ENCODE data around the gene SPRTN. TPM values are rescaled to one million over a fixed set of nuclear protein-coding genes. Genes with fewer than 3 reads are reported as not detected.

Gene SPRTN
- total and polyA plus RNA-seq, 2 experiments from 2014 or later = 10.7 to 15.2 TPM

GRCh38 chr1:231385416-231385748 lies 47.3 kb downstream of the SPRTN start:
- Histone ChIP-seq H3K4me3 (no peak overlapping the region), H3K4me1 (ENCODE audit: low read depth) (peaks cover 11% of the 10 kb centered on the region), H3K36me3 (no peaks in the 10 kb centered on the region), H3K9me3 (ENCODE audit: low read depth) (no peaks in the 10 kb centered on the region), H3K27ac (no peak overlapping the region), H3K27me3 (no peaks in the 10 kb centered on the region)
- TF ChIP-seq CTCF (IDR thresholded peaks at IDR 0.05; ENCODE audit: low read depth, low read length) = no peak
- no peak for DNase-seq (ENCODE audit: low read depth in 1 of 2, low spot score in 1 of 2)

- TF ChIP-seq CTCF (IDR thresholded peaks at IDR 0.05; ENCODE audit: low read depth, low read length) = no peak
These were observed 48.4 kb downstream of the SPRTN start for GRCh38 chr1:231386466-231386865.

DNA sequence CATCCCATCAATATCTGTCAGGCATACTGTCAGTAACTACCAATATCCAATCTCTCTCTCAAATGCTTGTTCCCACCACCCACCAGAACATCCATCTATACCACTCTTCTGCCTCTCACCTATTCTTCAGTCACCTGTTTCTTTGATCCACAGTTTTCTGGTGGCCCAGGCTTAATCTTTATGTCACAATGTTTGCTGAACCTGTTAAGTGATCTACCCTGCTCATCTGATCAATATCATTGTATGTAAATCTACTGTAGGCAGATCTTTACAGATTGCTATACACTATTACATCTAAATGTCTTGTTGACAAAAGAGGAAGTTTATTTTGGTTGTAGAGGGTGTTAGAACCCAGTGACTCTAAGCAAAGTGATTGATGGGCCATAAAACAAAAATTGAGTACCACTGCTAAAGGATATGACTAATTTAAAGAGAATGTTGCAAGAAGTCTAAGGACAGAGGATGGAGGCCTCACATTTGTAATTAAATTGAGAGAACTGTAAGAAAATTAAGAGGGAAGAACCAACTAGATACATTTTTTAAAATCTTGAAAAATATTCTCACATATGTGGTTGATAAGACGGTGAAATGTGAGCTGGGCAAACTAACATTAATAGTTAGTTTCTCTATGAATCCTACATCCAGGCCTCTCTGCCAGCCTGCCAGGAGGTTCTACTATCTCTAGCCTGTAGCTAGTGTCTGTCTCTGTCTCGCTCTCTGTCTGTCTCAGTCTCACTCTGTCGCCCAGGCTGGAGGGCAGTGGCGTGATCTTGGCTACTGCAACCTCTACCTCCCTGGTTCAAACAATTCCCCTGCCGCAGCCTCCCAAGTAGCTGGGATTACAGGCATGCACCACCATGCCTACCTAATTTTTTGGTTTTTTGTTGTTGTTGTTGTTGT lies 49.9 kb downstream of the SPRTN start:
- no peak for DNase-seq (ENCODE audit: low read depth in 1 of 2, low spot score in 1 of 2)
- H3K4me3 ChIP-seq = no peak overlapping the region
- TF ChIP-seq CTCF (IDR thresholded peaks at IDR 0.05; ENCODE audit: low read depth, low read length) = no peak

More at GRCh38 chr1:231386466-231386865, 48.4 kb downstream of the SPRTN start:
- Histone ChIP-seq H3K4me1 (ENCODE audit: low read depth) (peaks cover 11% of the 10 kb centered on the region), H3K36me3 (no peaks in the 10 kb centered on the region), H3K27me3 (no peaks in the 10 kb centered on the region), H3K4me3 (no peak overlapping the region), H3K27ac (no peak overlapping the region), H3K9me3 (ENCODE audit: low read depth) (no peaks in the 10 kb centered on the region)
- DNase-seq (ENCODE audit: low read depth in 1 of 2, low spot score in 1 of 2) = no peak

GRCh38 chr1:231390071-231390470 lies 52.0 kb downstream of the SPRTN start:
- peak in 1 of 2 donors; percentile 35 for DNase-seq (ENCODE audit: low read depth in 1 of 2, low spot score in 1 of 2)
- Histone ChIP-seq H3K4me1 (ENCODE audit: low read depth) (peaks cover 24% of the 10 kb centered on the region), H3K27me3 (no peaks in the 10 kb centered on the region), H3K27ac (no peak overlapping the region), H3K4me3 (no peak overlapping the region), H3K36me3 (no peaks in the 10 kb centered on the region), H3K9me3 (ENCODE audit: low read depth) (no peaks in the 10 kb centered on the region)
- no peak for TF ChIP-seq CTCF (IDR thresholded peaks at IDR 0.05; ENCODE audit: low read depth, low read length)

More for the DNA sequence above, 49.9 kb downstream of the SPRTN start:
- peaks cover 6% of the 10 kb centered on the region for H3K4me1 ChIP-seq (ENCODE audit: low read depth)
- H3K9me3 ChIP-seq (ENCODE audit: low read depth) = no peaks in the 10 kb centered on the region
- H3K27me3 ChIP-seq = no peaks in the 10 kb centered on the region
- H3K36me3 ChIP-seq = no peaks in the 10 kb centered on the region
- no peak overlapping the region for H3K27ac ChIP-seq

DNA sequence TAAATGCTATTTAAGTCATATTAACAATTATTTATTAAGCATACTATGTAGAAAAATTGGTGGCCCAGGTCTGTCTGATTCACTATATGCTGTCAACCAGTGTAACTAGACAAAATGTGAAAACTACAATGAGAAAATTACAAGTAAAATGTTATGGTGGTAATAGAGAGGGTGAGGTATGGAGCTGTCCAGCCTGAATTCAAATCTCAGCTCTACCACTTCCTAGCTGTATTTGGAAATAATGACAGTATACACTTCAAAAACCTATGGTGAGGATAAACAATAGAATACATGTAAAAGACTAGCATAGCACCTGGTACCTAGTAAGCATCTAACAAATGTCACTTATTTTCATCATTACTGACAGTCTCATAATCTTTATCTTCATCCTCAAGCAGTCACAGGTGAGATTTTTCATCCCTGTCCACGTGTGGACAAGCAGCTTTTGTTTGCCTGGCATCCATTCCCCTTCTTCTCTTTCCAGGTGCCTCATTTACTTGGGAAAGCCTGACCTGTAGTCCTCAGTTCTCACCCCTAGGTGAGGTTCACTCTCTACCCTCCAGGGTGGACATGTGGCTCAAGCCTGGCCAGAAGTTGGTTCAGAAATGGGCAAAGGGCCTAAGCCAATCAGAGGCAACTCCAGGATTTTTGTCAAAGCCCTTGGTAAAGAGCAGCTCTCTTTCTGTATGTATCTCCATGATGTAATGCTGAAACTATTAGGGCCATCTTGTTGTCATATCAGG lies 54.5 kb downstream of the SPRTN start:
- Histone ChIP-seq H3K27me3 (no peaks in the 10 kb centered on the region), H3K36me3 (no peaks in the 10 kb centered on the region), H3K4me1 (ENCODE audit: low read depth) (peaks cover 33% of the 10 kb centered on the region), H3K9me3 (ENCODE audit: low read depth) (no peaks in the 10 kb centered on the region), H3K4me3 (no peak overlapping the region), H3K27ac (peak overlapping the region; percentile 53)
- DNase-seq (ENCODE audit: low read depth in 1 of 2, low spot score in 1 of 2) = no peak
- TF ChIP-seq CTCF (IDR thresholded peaks at IDR 0.05; ENCODE audit: low read depth, low read length) = no peak
